Muscle layer of colon (tissue), 2 donors: Measurements from ENCODE around the gene RP9.

Experiments used
- H3K27ac ChIP-seq: one replicate; pipeline ENCODE4 v1.7.0; 2013; ENCODE audit warnings: low read depth, mild to moderate bottlenecking, low read length, moderate library complexity
- H3K27me3 ChIP-seq, 2 donors: one replicate each; pipeline ENCODE4 v1.7.0; 2013; ENCODE audit warnings: low read length in 2 of 2, mild to moderate bottlenecking in 2 of 2; ENCODE audit not compliant: insufficient read depth in 2 of 2, control insufficient read depth in 1 of 2
- H3K36me3 ChIP-seq: one replicate; pipeline ENCODE4 v1.7.0; 2013; ENCODE audit warnings: mild to moderate bottlenecking, low read length; ENCODE audit not compliant: insufficient read depth
- H3K4me1 ChIP-seq: one replicate; pipeline ENCODE4 v1.7.0; 2013; ENCODE audit warnings: mild to moderate bottlenecking, low read length; ENCODE audit not compliant: insufficient read depth
- H3K4me3 ChIP-seq, 2 donors: one replicate each; pipeline ENCODE4 v1.7.0; 2013; ENCODE audit warnings: low read length in 2 of 2, low read depth in 1 of 2, mild to moderate bottlenecking in 1 of 2, moderate library complexity in 1 of 2
- H3K9ac ChIP-seq: one replicate; pipeline ENCODE4 v1.7.0; 2013; ENCODE audit warnings: low read length
- H3K9me3 ChIP-seq: one replicate; pipeline ENCODE4 v1.7.0; 2013; ENCODE audit warnings: mild to moderate bottlenecking, low read length
- donor health status: abdominal sarcoma.
- donor health status: Adenocarcinoma of cecum.

Gene RP9

GRCh38 chr7:33061282-33061937 is 47.8 kb downstream of the RP9 start:
- Histone ChIP-seq H3K4me3 (peak overlapping the region; percentile 58 to 95), H3K27me3 (no peaks in the 10 kb centered on the region), H3K9ac (peak overlapping the region; percentile 63), H3K36me3 (no peaks in the 10 kb centered on the region), H3K4me1 (peaks cover 25% of the 10 kb centered on the region), H3K27ac (no peak overlapping the region), H3K9me3 (no peaks in the 10 kb centered on the region)

DNA sequence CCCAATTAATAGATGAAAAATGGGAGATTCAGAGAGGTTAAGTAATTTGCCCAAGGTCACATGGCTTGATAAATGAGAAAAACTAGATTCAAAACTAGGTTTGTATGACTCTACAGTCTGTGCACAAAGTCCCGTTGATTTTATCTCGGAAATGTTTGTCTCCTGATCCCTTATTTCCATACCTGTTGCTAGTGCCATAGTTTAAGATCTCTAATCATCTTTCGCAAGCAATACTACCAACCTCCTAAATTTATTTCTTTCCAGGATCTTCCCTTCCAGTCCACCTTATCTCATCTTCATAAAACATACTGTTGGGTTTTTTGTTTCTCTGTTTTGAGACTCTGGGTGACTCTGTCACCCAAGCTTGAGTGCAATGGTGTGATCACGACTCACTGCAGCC is 49.6 kb downstream of the RP9 start:
- H3K27me3 ChIP-seq = no peaks in the 10 kb centered on the region
- peaks cover 25% of the 10 kb centered on the region for H3K4me1 ChIP-seq
- no peak overlapping the region for H3K4me3 ChIP-seq
- H3K36me3 ChIP-seq = no peaks in the 10 kb centered on the region
- no peaks in the 10 kb centered on the region for H3K9me3 ChIP-seq
- no peak overlapping the region for H3K27ac ChIP-seq
- H3K9ac ChIP-seq = no peak overlapping the region

GRCh38 chr7:33055158-33055557 is 54.0 kb downstream of the RP9 start:
- Histone ChIP-seq H3K36me3 (no peaks in the 10 kb centered on the region), H3K4me1 (peaks cover 11% of the 10 kb centered on the region), H3K27ac (no peak overlapping the region), H3K4me3 (no peak overlapping the region), H3K9ac (no peak overlapping the region), H3K27me3 (no peaks in the 10 kb centered on the region), H3K9me3 (no peaks in the 10 kb centered on the region)

GRCh38 chr7:33054261-33054964 is 54.8 kb downstream of the RP9 start:
- Histone ChIP-seq H3K36me3 (no peaks in the 10 kb centered on the region), H3K27me3 (no peaks in the 10 kb centered on the region), H3K9me3 (no peaks in the 10 kb centered on the region), H3K4me1 (peaks cover 11% of the 10 kb centered on the region), H3K27ac (no peak overlapping the region), H3K4me3 (no peak overlapping the region), H3K9ac (no peak overlapping the region)

DNA sequence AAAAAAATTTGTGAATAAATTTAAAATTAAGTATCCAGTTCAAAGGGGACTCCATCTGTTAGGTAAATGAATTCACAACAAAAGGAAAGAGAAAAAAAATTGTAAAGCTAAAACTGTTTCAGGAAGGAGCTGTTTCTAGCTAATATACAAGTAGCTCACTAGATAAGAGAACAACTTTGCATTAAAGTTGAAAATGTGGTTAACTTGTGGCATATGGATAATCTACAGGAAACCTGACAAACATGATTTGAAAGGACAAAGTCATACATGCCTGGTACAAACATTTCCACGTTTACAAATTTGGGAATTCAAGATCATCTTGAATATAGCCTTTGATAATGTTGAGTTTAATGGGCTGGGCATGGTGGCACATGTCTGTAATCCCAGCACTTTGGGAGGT is 55.5 kb downstream of the RP9 start:
- H3K4me3 ChIP-seq = no peak overlapping the region
- no peak overlapping the region for H3K27ac ChIP-seq

GRCh38 chr7:33050535-33051318 is 58.5 kb downstream of the RP9 start:
- Histone ChIP-seq H3K27ac (peak overlapping the region; percentile 38), H3K4me3 (no peak overlapping the region), H3K27me3 (no peaks in the 10 kb centered on the region), H3K9me3 (no peaks in the 10 kb centered on the region), H3K9ac (no peak overlapping the region), H3K4me1 (peaks cover 6% of the 10 kb centered on the region), H3K36me3 (no peaks in the 10 kb centered on the region)

More for the DNA sequence above, 55.5 kb downstream of the RP9 start:
- no peaks in the 10 kb centered on the region for H3K27me3 ChIP-seq
- H3K9ac ChIP-seq = no peak overlapping the region
- H3K4me1 ChIP-seq = peaks cover 8% of the 10 kb centered on the region
- no peaks in the 10 kb centered on the region for H3K36me3 ChIP-seq
- no peaks in the 10 kb centered on the region for H3K9me3 ChIP-seq

DNA sequence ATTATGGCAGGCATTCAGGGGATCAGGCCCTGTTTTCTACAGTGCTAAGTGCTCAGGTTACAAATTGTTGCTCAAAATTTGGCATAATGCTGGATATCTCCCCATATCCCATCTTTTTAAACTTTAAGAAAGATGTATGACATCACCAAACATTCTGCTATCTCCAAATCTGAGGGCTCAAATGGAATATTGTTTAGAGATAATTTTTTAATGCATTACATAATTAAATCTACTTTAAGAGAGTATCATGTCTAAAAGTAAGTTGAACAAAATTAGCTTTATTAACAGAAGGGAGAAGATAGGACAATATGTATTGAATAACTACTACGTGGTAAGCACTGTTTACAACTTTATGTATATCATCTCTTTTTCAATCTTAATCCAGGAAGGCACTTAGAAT is 60.5 kb downstream of the RP9 start:
- Histone ChIP-seq H3K27me3 (no peaks in the 10 kb centered on the region), H3K4me3 (no peak overlapping the region), H3K4me1 (peaks cover 20% of the 10 kb centered on the region), H3K9me3 (no peaks in the 10 kb centered on the region), H3K36me3 (no peaks in the 10 kb centered on the region), H3K9ac (no peak overlapping the region), H3K27ac (no peak overlapping the region)

DNA sequence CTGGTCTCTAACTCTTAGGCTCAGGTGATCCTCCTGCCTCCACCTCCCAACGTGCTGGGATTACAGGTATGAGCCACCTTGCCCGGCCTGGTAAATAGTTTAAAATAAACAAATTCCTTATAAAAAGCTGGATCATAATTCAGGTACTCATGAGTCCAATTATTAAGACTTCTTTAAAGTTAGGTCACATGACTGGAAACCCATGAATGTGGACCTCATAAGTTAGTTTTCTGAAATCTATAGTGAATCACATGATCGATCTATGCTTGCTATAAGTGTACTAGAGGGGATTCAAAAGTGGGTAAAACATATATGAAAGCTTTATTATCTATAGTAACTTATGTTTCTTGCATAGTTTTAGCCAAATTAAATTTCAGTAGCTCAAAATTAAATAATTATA is 60.9 kb downstream of the RP9 start:
- H3K36me3 ChIP-seq = no peaks in the 10 kb centered on the region
- no peak overlapping the region for H3K9ac ChIP-seq
- no peaks in the 10 kb centered on the region for H3K27me3 ChIP-seq
- H3K27ac ChIP-seq = no peak overlapping the region
- peaks cover 24% of the 10 kb centered on the region for H3K4me1 ChIP-seq
- H3K4me3 ChIP-seq = no peak overlapping the region
- no peaks in the 10 kb centered on the region for H3K9me3 ChIP-seq

DNA sequence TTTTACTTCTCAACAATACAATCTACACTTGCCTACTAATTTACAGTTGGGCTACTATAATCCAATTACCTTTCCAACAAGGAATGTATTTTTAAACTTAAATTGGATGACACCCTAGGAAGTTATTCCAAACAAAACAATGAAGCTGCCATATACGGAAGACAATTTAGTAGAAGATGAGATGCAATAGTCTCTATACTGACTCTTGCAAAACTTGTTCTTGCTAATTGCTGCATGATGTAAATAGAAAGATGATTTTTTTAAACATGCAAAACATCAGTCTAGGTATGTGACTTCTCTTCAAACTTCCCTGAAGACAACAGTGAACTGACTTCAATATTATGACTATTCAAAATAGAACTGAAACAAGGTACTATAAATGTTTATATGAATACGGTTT is 64.2 kb downstream of the RP9 start:
- Histone ChIP-seq H3K9ac (no peak overlapping the region), H3K27me3 (no peaks in the 10 kb centered on the region), H3K9me3 (no peaks in the 10 kb centered on the region), H3K4me1 (peaks cover 27% of the 10 kb centered on the region), H3K36me3 (no peaks in the 10 kb centered on the region), H3K4me3 (no peak overlapping the region), H3K27ac (no peak overlapping the region)
